GM18868 (cell line): ENCODE data around the gene YTHDC1.
A peak's percentile ranks its signal among the peaks of the same experiment; 100 is the strongest.

Source experiments
- ATAC-seq: cut with Tn5 transposase; IDR thresholded peaks from one replicate; pipeline ENCODE4 v1.9.1; 2021; ENCODE audit warnings: mild to moderate bottlenecking, moderate library complexity; ENCODE audit not compliant: unreplicated experiment

YTHDC1 gene

GRCh38 chr4:68360231-68360968 lies 10.5 kb upstream of the YTHDC1 start:
- ATAC-seq = no peak

- peak; percentile 86 for ATAC-seq
These were observed 9.6 kb upstream of the YTHDC1 start for GRCh38 chr4:68359508-68359907.

DNA sequence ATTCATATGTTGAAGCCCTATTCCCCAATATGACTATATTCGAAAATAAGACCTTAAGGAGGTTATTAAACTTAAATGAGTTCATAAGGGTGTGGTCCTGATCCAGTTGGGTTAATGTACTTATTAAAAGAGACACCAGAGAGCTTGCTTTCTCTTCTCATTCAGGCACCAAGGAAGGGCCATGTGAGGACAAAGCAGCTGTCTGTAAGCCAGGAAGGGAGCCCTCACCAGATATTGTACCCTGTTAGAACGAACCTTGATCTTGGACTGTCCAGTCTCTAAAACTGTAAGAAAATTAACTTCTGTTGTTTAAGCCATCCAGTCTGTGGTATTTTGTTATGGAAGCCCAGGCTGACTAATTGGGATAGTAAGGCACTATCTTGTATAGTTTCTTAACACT lies 9.1 kb upstream of the YTHDC1 start:
- peak; percentile 10 for ATAC-seq

- no peak for ATAC-seq
These were observed 2.9 kb upstream of the YTHDC1 start for GRCh38 chr4:68352791-68353190.

GRCh38 chr4:68349279-68349648 lies 626 bp downstream of the YTHDC1 start:
- peak; percentile 8 for ATAC-seq

- no peak for ATAC-seq
These were observed 1.3 kb downstream of the YTHDC1 start for GRCh38 chr4:68348577-68348976.

GRCh38 chr4:68347845-68348244 lies 2.0 kb downstream of the YTHDC1 start:
- ATAC-seq = no peak

DNA sequence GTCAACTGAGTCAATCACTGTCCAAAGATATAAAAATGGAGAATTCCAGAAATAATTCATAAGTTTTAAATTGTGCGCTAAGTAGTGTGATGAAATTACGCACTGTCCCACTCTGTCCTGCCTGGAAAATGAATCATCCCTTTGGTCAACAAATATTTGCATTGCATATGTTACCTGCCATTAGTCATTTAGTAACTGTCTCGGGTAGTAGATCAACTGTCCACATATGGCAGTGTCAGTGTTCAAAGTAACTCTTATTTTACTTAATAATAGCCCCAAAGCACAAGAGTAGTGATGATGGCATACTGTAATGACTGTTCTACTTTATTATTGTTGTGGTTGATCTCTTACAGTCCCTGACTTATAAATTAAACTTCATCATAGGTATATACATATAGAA lies 3.4 kb downstream of the YTHDC1 start:
- ATAC-seq = no peak

DNA sequence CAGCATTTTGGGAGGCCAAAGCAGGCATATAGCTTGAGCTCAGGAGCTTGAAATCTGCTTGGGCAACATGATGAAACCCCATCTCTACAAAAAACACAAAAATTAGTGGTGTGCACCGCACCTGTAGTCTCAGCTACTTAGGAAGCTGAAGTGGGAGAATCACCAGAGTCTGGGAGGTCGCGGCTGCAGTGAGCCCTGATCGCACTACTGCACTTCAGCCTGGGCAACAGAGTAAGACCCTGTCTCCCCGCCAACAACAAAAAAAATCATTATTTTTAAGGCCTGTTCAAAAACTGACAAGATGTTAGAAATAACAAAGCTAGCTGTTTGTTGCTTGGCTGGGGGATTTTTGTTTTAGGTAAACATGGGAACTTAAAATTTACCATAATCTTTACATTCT lies 5.1 kb downstream of the YTHDC1 start:
- no peak for ATAC-seq

DNA sequence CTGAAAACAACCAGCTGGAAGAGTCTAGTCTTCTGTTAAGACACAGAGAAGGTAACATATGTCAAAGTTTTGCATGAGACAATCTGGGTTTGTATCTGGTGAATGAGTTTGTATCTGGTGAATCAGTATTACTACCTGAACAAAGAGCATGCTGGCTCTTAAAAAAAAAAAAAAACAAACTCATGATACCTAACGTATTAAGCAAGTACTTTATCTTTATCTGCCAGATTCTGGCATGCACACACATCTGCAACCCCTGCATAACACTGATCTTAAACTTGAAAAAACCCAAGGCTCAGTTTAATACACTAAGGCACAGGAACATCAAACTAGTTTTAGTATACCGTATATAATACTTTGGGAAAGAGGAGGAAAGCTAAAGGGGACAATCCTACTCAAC lies 5.8 kb downstream of the YTHDC1 start:
- no peak for ATAC-seq

DNA sequence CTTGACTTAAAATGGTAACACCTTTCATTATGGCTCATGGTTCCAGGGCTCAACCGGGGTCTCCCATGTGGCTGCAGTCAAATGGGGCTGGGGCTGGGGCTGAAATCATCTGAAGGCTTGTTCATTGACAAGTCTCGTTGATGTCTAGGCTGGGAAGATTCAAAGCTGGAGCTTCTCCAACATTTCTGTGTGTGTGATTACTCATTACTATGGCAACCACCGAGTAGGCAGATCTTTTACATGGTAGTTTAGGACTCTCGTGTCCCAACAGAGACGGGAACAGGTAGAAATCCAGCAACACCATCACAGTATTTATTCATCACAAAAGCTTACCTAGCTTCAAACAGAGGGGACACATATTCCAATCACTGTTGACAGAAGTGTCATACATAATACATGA lies 7.8 kb downstream of the YTHDC1 start:
- ATAC-seq = no peak

GRCh38 chr4:68338625-68339024 lies 11.3 kb downstream of the YTHDC1 start:
- ATAC-seq = no peak

DNA sequence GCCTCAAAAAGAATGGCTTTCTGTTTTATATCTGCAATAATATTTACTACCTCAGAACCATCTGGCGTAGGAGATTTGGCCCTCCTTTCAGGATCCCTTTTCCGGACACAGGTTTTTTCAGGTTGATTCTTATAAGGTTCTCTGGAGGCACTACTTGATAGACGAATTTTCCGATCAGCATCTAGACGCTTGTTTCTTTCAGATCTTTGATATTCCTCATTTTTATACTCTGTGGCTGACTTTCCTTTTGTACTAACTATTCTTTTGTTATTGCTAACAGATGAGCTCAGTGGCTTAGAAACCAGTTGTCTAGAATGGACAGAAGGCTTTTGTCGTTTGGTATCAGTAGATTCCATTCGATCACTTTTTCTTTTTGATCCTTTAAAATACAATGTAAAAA lies 12.4 kb downstream of the YTHDC1 start:
- ATAC-seq = no peak

- ATAC-seq = no peak
These were observed 12.9 kb downstream of the YTHDC1 start for GRCh38 chr4:68337004-68337403.

DNA sequence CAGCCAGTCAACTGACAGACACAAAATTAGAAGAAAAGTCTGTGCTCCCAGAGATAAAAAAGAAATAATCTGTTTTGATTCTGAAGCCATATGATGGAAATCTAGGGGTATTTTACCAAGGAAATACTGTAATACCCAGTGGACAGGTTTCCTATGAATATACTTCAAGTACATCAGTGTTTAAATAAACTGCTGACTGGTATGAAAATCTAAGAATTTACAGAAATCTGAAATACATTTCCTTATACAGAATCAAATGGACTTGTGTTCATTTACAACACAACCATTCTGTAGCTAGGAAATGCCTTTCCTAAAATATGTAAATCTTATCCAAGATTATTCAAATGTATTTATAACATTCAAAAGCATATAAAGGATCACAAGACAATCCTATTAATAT lies 13.4 kb downstream of the YTHDC1 start:
- ATAC-seq = no peak

DNA sequence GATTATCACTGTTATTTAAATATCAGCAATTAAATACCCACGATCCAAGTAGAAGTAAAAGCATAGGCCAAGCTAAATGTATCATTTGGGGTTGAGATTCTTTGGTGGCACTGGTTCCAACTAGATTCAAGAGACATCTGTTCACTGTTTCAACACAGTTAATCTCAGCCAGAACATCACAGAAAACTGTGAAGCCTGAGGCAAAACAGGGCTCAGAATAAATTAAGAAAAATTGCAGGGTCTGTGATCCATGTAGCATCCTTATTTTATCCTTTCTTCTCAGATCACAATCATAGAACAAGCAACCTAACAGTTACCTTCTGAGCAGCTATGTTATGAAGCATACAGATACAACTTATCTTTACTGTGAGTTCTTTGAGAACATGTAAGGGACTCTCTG lies 23.7 kb downstream of the YTHDC1 start:
- ATAC-seq = no peak

DNA sequence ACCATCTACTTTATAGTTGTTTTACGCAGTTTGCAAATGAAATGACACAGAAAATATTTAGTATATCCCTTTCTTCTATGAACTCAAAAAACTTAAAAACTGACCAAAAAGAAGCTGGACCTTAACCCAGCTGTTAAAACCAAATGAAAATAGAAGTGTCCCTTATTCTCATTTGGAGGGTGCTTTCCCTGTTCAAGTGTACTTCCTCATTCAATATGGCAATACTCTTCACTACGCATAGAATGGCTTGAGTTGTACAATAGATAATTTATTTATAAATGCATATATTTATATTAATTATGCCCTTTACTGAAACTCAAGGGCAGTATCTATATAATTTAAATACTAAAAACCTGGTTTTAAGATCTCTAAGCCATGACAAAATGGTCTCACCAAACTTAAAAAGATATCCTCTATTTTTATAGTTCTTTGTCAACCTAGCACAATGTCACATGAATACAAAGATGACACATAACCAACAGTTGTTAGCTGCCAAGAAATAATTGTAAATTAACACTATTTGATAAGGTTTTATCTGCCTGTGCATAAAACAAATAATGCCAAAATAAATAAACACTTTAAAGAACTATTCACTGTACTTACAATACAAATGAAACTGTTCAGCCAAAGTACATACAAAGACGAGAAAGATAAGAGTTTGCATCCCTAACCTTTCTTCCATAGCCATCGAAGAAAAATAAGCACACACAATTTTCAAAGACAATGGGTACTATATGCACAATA lies 25.2 kb downstream of the YTHDC1 start:
- ATAC-seq = peak; percentile 60

- peak; percentile 71 for ATAC-seq
These were observed 30.9 kb downstream of the YTHDC1 start for GRCh38 chr4:68319040-68319439.

DNA sequence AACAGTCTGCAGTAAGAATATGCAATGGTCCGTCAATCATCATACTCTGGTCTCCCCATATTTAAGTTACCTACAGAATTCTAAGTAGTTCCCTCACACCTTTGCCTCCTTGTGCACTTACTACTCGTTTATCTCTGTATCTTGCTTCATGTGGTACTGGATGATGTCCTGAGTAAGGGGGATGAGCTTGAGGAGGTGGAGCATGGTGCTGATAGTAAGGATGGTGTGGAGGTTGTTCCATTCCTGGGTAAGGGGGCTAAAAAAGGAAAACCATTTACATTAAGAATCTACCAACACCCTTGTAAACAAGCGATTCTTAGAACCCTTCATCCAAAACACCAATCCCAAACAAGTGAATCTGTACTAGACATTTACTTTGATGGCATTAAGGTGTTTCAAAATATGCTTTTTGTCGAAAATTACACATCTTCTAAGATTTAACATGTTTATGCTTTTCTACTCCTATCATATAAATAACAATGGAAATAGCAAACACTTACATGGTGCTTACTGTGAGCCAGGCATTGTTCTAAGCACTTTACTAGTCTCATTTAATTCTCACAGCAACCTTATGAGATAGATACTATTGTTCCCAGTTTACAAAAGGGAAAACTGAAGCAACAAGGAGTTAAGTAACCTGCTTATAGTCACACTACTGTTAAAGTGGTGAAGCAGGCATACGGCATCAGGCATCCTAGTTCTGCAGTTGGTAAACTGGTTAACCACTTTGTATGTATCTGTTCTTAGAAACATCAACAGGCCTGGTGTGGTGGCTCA lies 33.5 kb downstream of the YTHDC1 start:
- ATAC-seq = no peak

GRCh38 chr4:68310651-68311247 lies 39.1 kb downstream of the YTHDC1 start:
- no peak for ATAC-seq

DNA sequence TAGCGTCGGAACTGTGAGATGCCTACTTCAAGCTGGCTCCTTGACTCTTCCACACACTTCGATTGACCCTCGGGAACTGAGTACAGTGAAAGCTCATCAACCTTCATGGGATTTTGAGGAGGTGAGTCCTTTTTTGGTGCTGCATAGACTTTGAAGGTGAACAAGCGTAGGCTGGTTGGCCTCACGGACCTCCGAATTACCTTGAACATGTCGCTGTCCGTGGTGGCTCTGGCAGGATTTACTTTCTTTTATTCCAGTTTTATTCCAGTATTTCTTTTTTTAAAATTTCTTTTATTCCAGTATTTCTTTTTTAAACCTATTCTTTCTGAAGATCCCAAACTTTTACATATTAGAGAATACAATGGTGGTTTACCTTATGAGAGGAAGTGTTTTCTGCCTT lies 45.2 kb downstream of the YTHDC1 start:
- ATAC-seq = no peak
